Endothelial cell of umbilical vein (primary cell): ENCODE data around the gene CEP128. TPM values are rescaled to one million over a fixed set of nuclear protein-coding genes. Genes with fewer than 3 reads are reported as not detected.

Experiments used
- BruUV-seq: library from RNA; stranded (reverse); fragments of 400-500 nt; replicated peaks from 2 replicates; lab custom pipeline; 2021; lab: Mats Ljungman, UMichigan
- CTCF ChIA-PET: fragments of 300-600, 350-600 bp; sonication (Branson Sonifier 250); formaldehyde crosslinking; loops from one replicate; lab custom pipeline; 2021; ENCODE audit warnings: antibody characterized with exemption, inconsistent platforms; lab: Charles Lee
- POLR2A ChIA-PET: fragments of 300-600, 350-600 bp; sonication (Branson Sonifier 250); formaldehyde crosslinking; loops from one replicate; lab custom pipeline; 2021; ENCODE audit warnings: antibody characterized with exemption, inconsistent platforms; lab: Charles Lee
- DNase-seq: peaks from one replicate; pipeline ENCODE4 v3.0.0-alpha.2; 2011; ENCODE audit warnings: low read depth, low spot score
- FAIRE-seq: peaks from 2 replicates; lab custom pipeline; 2011; peaks lifted over from hg19 to GRCh38; lab: Jason Lieb, UNC
- H2AFZ ChIP-seq: 2 replicates; pipeline ENCODE4 v1.6.0; 2012; ENCODE audit warnings: low read depth, low read length, control low read depth, inconsistent platforms
- H3K27ac ChIP-seq: 2 replicates; pipeline ENCODE4 v1.5.1; 2011; ENCODE audit warnings: low read depth, mild to moderate bottlenecking, control low read depth, low read length, moderate library complexity; ENCODE audit not compliant: insufficient read depth
- H3K27me3 ChIP-seq, 2 experiments: 2 replicates each; pipeline versions ENCODE4 v1.6.0 to v1.6.1; 2011; ENCODE audit warnings: low read length in 2 of 2, mixed read lengths in 1 of 2; ENCODE audit not compliant: control insufficient read depth in 2 of 2, insufficient read depth in 2 of 2
- H3K36me3 ChIP-seq, 2 experiments: 2 replicates in 1 of 2; 3 replicates in 1 of 2; pipeline ENCODE4 v1.5.1; 2011; ENCODE audit warnings: low read length in 2 of 2, mild to moderate bottlenecking in 1 of 2, moderate library complexity in 1 of 2; ENCODE audit not compliant: control insufficient read depth in 2 of 2, insufficient read depth in 2 of 2; ENCODE audit errors: extremely low read depth in 1 of 2
- H3K4me1 ChIP-seq: 3 replicates; pipeline ENCODE4 v1.5.1; 2011; ENCODE audit warnings: mild to moderate bottlenecking, low read length; ENCODE audit not compliant: control insufficient read depth, insufficient read depth; ENCODE audit errors: extremely low read depth
- H3K4me2 ChIP-seq: 2 replicates; pipeline ENCODE4 v1.6.1; 2011; ENCODE audit warnings: low read length, control low read depth, mixed read lengths; ENCODE audit not compliant: insufficient read depth
- H3K4me3 ChIP-seq, 3 experiments: fragments of 200-600 bp in 1 of 3; sonication (generic), shearing (Covaris generic) in 1 of 3; replicated peaks in 1 of 3; 2 replicates each; pipeline ENCODE4 v1.5.1; 2011 to 2016; ENCODE audit warnings: control low read depth in 3 of 3, low read length in 3 of 3, mild to moderate bottlenecking in 2 of 3, inconsistent platforms in 1 of 3, low read depth in 1 of 3, moderate library complexity in 1 of 3; ENCODE audit not compliant: insufficient read depth in 1 of 3
- H3K79me2 ChIP-seq: 2 replicates; pipeline ENCODE4 v1.6.0; 2012; ENCODE audit warnings: low read length, inconsistent platforms; ENCODE audit not compliant: control insufficient read depth, insufficient read depth
- H3K9ac ChIP-seq: replicated peaks from 2 replicates; pipeline ENCODE3; 2011; ENCODE audit warnings: low read length, control low read depth; ENCODE audit not compliant: insufficient read depth; ENCODE audit errors: extremely low read depth
- H3K9me1 ChIP-seq: replicated peaks from 3 replicates; pipeline ENCODE4 v1.6.0; 2011; ENCODE audit warnings: mild to moderate bottlenecking, low read length; ENCODE audit not compliant: control insufficient read depth, insufficient read depth; ENCODE audit errors: extremely low read depth
- H3K9me3 ChIP-seq: replicated peaks from 2 replicates; pipeline ENCODE4 v1.5.1; 2012; ENCODE audit warnings: low read length, inconsistent platforms; ENCODE audit not compliant: control insufficient read depth, insufficient read depth
- H4K20me1 ChIP-seq: replicated peaks from 2 replicates; pipeline ENCODE3; 2011; ENCODE audit warnings: mild to moderate bottlenecking, low read length; ENCODE audit not compliant: control insufficient read depth, insufficient read depth; ENCODE audit errors: extremely low read depth
- EZH2 ChIP-seq: IDR thresholded peaks from 2 replicates; pipeline ENCODE4 v1.6.1; 2012; ENCODE audit warnings: borderline replicate concordance, low read depth, mild to moderate bottlenecking, moderate library complexity, low read length, inconsistent platforms; ENCODE audit not compliant: severe bottlenecking
- FOS ChIP-seq: IDR thresholded peaks from 2 replicates; pipeline ENCODE4 v1.6.1; 2011; ENCODE audit warnings: mild to moderate bottlenecking, low read length, moderate library complexity, borderline replicate concordance; ENCODE audit not compliant: insufficient read depth
- GATA2 ChIP-seq: IDR thresholded peaks from 2 replicates; pipeline ENCODE4 v1.7.0; 2011; ENCODE audit warnings: low read depth, mild to moderate bottlenecking, moderate library complexity, mixed read lengths, low read length; ENCODE audit not compliant: insufficient read length, insufficient read depth
- JUN ChIP-seq: IDR thresholded peaks from 2 replicates; pipeline ENCODE4 v1.6.1; 2011; ENCODE audit warnings: borderline replicate concordance, low read depth; ENCODE audit not compliant: insufficient read length, insufficient read depth
- POLR2A ChIP-seq: IDR thresholded peaks from 2 replicates; pipeline ENCODE4 v1.6.1; 2012; ENCODE audit warnings: low read depth, mild to moderate bottlenecking, control low read depth, low read length
- POLR2AphosphoS5 ChIP-seq: IDR thresholded peaks from 2 replicates; pipeline ENCODE4 v1.6.1; 2012; ENCODE audit warnings: low read depth, mild to moderate bottlenecking, control low read depth, low read length, moderate library complexity; ENCODE audit not compliant: insufficient read depth
- dilution Hi-C: fragments of 300-500 bp; cut with MboI; formaldehyde crosslinking; loops from one replicate; pipeline ENCODE4 v1.15.0; 2019; ENCODE audit warnings: low sequenced_read_pairs; ENCODE audit not compliant: extremely low pct_ligation_motif_present
- intact Hi-C: fragments of 100-400 bp; cut with micrococcal nuclease; formaldehyde crosslinking; loops from one replicate; pipeline ENCODE4 v1.10.0; 2022
- polyA plus RNA-seq, 4 experiments: library from polyadenylated mRNA; depleted of rRNA in 3 of 4; stranded (reverse) in 3 of 4; unstranded in 1 of 4; fragments of >200 nt; gene quantifications; 2 replicates each; pipeline versions ENCODE4 v1.2.1 to v1.2.3, GENCODE V29; 2011 to 2012; ENCODE audit warnings: missing spikeins in 1 of 4
- total RNA-seq: library from RNA; stranded (reverse); gene quantifications from 2 replicates; pipeline ENCODE4 v1.2.3, GENCODE V29; 2021
- TF ChIP-seq, protein P1 (sequence below): IDR thresholded peaks from 2 replicates; pipeline ENCODE4 v1.6.1; 2011; ENCODE audit not compliant: insufficient read depth, insufficient read length
- TF ChIP-seq, protein P2 (sequence below), 2 donors: IDR thresholded peaks; 1 replicate in 1 of 2; 2 replicates in 1 of 2; pipeline ENCODE4 v1.5.1; 2011; ENCODE audit warnings: low read length in 2 of 2, mild to moderate bottlenecking in 2 of 2, moderate library complexity in 2 of 2, control low read depth in 1 of 2, inconsistent platforms in 1 of 2, low read depth in 1 of 2; ENCODE audit not compliant: insufficient read depth in 1 of 2; ENCODE audit errors: extremely low read depth in 1 of 2

Gene CEP128
- total and polyA plus RNA-seq, 2 donors (not counting 3 experiments of a cell fraction or from before 2014, with no cell fraction given) = 0.91 to 23.7 TPM

GRCh38 chr14:80570930-80571298 is 370.6 kb downstream of the CEP128 start:
- H3K4me3 ChIP-seq = no peak overlapping the region
- dilution Hi-C loops (no loop called here), intact Hi-C loops (no loop called here)
- ChIA-PET POLR2A (no interaction called here), CTCF (no interaction called here)
- FAIRE-seq (no peak), DNase-seq (no peak)
- no peaks in the 10 kb centered on the region for H3K27me3 ChIP-seq
- no peak overlapping the region for H2AFZ ChIP-seq
- no TSS peak for BruUV-seq
- no peaks in the 10 kb centered on the region for H3K4me1 ChIP-seq
- H3K27ac ChIP-seq = no peak overlapping the region
- no peaks in the 10 kb centered on the region for H3K9me3 ChIP-seq
- H3K9ac ChIP-seq = no peak overlapping the region
- H3K4me2 ChIP-seq = no peak overlapping the region
- H4K20me1 ChIP-seq = no peaks in the 10 kb centered on the region
- no peaks in the 10 kb centered on the region for H3K36me3 ChIP-seq
- no peaks in the 10 kb centered on the region for H3K9me1 ChIP-seq
- no peaks in the 10 kb centered on the region for H3K79me2 ChIP-seq
- TF ChIP-seq FOS (no peak), POLR2AphosphoS5 (no peak), GATA2 (no peak), JUN (no peak), EZH2 (no peak), POLR2A (no peak)
- TF ChIP-seq, protein P1, sequence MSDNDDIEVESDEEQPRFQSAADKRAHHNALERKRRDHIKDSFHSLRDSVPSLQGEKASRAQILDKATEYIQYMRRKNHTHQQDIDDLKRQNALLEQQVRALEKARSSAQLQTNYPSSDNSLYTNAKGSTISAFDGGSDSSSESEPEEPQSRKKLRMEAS = no peak
- TF ChIP-seq, protein P2, sequence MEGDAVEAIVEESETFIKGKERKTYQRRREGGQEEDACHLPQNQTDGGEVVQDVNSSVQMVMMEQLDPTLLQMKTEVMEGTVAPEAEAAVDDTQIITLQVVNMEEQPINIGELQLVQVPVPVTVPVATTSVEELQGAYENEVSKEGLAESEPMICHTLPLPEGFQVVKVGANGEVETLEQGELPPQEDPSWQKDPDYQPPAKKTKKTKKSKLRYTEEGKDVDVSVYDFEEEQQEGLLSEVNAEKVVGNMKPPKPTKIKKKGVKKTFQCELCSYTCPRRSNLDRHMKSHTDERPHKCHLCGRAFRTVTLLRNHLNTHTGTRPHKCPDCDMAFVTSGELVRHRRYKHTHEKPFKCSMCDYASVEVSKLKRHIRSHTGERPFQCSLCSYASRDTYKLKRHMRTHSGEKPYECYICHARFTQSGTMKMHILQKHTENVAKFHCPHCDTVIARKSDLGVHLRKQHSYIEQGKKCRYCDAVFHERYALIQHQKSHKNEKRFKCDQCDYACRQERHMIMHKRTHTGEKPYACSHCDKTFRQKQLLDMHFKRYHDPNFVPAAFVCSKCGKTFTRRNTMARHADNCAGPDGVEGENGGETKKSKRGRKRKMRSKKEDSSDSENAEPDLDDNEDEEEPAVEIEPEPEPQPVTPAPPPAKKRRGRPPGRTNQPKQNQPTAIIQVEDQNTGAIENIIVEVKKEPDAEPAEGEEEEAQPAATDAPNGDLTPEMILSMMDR (IDR thresholded peaks at IDR 0.05; ENCODE audit: extremely low read depth in 1 of 2, insufficient read depth in 1 of 2, low read depth in 1 of 2, low read length in 2 of 2) = no peak
